Stromal cell of bone marrow (primary cell): ENCODE data around the gene PRKACB.
"Not testable (repeated sequence)": the region's sequence is repeated elsewhere in the genome, so short reads cannot be mapped to it uniquely, and the experiment has no call there.

Experiments
- DNase-seq: peaks from one replicate; pipeline ENCODE4 v3.0.0-alpha.2; 2012; ENCODE audit warnings: low read depth

Gene PRKACB

GRCh38 chr1:84269306-84269705 lies 125.2 kb downstream of the PRKACB start:
- DNase-seq: no peak

DNA sequence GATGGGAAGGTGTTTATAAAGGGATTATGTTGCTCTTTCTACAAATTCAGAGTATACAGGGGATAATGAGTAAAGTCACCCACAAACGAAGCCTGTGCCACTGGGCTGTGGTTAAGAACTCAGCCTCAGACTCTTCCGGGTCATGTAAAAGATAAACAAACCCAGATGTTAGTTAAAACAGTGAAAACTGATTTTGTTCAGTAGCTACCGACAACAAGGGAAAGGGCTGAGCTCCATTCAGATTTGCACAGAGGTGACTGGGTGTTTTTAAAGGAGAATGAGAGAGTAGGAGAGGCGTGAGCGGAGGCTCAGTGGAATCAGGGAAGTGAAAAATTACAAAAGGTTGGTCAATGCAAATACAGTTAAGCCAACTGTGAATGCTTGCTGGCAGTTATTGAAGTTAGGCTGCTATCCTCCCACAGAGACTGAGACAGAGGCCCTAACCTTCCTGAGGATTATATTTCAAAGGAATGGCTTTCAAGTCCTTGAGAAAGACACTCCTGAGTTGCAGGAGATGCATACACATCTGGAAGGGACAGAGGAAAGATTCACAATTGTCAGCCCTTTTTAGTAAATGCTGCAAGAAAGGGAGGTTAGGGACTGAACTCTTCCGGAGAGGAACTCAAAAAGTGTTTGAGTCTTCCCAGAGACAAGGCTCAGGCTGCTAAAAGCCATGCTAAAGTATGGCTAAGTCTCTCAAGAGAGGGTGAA lies 127.5 kb downstream of the PRKACB start:
- no peak for DNase-seq

- no peak for DNase-seq
These were observed 128.3 kb downstream of the PRKACB start for GRCh38 chr1:84272401-84272800.

DNA sequence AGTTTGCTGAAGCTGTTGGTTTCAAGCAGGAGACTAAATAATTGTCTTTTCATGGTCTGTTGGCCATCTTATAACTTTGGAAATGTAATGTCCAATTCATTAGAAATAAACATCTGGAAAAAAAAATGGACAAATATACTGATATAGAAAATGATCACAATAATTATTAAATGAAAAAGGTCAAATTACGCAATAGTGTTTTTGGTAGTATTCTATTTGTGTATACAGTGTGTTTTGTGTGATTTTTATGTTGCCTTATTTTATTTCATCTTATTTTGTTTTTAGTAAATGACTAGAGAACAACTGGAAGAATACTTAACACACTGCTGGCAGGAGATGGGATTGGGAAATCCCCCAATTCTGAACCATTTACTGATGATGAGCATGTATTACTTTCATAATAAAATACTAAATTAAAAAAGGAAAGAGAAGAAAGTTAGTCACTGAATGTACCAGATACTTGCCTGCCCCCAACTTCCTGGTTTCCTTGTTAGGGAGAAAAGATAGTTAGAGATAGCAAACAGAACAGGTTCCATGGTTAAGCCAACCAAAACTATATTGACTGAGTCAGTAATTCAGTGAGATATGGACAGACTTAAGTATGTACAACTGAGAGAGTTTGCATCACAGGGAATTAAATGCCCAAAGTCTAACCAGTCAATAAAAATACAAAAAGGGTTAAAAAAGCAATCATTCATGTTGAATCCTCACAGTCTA lies 133.4 kb downstream of the PRKACB start:
- DNase-seq: no peak

DNA sequence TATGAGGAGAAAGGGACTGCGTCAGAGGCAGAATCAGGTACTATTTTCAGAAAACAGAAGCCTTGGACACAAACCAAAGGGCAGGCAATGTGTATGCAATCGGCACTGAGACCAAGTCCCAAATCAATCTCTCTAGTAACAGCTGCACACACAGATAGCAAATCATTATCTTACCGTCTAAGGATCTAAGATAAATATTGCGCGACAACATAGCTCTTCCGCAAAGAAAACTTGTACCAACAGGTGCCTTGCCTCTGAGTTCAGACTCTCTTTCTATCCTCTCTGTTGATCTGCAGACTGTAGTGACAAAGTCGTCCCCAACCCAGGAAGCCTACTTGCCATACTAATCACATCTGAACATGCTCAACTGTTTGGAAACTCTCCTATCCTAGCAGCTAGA lies 134.8 kb downstream of the PRKACB start:
- DNase-seq: no peak

- no peak for DNase-seq
These were observed 136.8 kb downstream of the PRKACB start for GRCh38 chr1:84280912-84281311.

- DNase-seq: no peak
These were observed 138.8 kb downstream of the PRKACB start for GRCh38 chr1:84282780-84283333.

GRCh38 chr1:84283381-84283780 lies 139.3 kb downstream of the PRKACB start:
- DNase-seq: no peak

DNA sequence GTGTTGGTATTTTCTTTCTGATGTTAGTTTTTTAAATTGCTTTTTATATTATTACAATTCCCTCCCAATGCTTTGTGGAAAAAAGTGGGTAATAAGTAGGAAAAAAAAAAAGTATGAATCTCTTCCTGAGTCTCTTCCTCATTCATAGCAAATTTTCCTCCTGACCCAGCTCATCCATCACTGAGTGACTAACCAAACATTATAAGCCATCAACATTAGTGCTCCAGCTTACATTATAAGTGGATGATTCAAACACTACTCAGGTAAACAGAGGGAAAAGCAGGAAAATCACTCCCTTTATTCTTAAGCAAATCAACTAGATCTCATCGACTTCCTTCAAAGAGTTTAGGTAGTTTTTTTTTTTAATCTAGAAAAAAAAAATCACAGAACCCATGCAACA lies 142.0 kb downstream of the PRKACB start:
- DNase-seq: no peak

DNA sequence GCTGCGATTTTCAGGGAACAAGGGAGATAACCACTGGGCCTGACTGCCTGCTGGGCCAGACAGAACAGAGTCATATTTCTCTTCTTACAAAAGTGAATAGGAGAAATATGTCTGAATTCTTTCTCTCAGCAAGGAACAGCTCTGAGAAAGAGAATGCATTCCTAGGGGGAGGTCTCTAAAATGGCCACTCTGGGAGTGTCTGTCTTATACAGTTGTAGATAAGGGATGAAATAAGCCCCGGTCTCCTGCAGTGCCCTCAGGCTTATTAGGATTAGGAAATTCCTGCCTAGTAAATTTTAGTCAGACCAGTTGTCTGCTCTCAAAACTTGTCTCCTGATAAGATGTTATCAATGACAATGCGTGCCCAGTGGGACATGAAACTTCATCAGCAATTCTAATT lies 143.3 kb downstream of the PRKACB start:
- DNase-seq: not testable (repeated sequence)
